ENCODE measurements around the gene SSR2.

- TF ChIP-seq, protein P1, sequence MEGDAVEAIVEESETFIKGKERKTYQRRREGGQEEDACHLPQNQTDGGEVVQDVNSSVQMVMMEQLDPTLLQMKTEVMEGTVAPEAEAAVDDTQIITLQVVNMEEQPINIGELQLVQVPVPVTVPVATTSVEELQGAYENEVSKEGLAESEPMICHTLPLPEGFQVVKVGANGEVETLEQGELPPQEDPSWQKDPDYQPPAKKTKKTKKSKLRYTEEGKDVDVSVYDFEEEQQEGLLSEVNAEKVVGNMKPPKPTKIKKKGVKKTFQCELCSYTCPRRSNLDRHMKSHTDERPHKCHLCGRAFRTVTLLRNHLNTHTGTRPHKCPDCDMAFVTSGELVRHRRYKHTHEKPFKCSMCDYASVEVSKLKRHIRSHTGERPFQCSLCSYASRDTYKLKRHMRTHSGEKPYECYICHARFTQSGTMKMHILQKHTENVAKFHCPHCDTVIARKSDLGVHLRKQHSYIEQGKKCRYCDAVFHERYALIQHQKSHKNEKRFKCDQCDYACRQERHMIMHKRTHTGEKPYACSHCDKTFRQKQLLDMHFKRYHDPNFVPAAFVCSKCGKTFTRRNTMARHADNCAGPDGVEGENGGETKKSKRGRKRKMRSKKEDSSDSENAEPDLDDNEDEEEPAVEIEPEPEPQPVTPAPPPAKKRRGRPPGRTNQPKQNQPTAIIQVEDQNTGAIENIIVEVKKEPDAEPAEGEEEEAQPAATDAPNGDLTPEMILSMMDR (IDR thresholded peaks at IDR 0.05) = no peak
- TF ChIP-seq FOXM1 (IDR thresholded peaks at IDR 0.05; ENCODE audit: low read depth) (no peak), CHD2 (IDR thresholded peaks at IDR 0.05; ENCODE audit: low read length, partially characterized antibody) (no peak), YY1 (IDR thresholded peaks at IDR 0.05; ENCODE audit: low read depth) (no peak), REST (IDR thresholded peaks at IDR 0.05; ENCODE audit: low read depth, low read length) (no peak), MAX (IDR thresholded peaks at IDR 0.05; ENCODE audit: low read depth) (no peak), RFX5 (IDR thresholded peaks at IDR 0.05; ENCODE audit: low read length) (no peak), ELF1 (IDR thresholded peaks at IDR 0.05) (no peak), TEAD4 (IDR thresholded peaks at IDR 0.05; ENCODE audit: borderline replicate concordance, insufficient read depth) (no peak), EP300 (IDR thresholded peaks at IDR 0.05; ENCODE audit: borderline replicate concordance in 1 of 2, low read depth in 1 of 2, low read length in 1 of 2) (no peak)
- TF ChIP-seq, protein P2, sequence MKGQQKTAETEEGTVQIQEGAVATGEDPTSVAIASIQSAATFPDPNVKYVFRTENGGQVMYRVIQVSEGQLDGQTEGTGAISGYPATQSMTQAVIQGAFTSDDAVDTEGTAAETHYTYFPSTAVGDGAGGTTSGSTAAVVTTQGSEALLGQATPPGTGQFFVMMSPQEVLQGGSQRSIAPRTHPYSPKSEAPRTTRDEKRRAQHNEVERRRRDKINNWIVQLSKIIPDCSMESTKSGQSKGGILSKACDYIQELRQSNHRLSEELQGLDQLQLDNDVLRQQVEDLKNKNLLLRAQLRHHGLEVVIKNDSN (IDR thresholded peaks at IDR 0.05; ENCODE audit: borderline replicate concordance, low read depth) = no peak
These were observed 16.9 kb downstream of the SSR2 start for GRCh38 chr1:156003923-156004188.
